HepG2 (cell line): ENCODE results near the gene FDPS. TPM values are rescaled to one million over a fixed set of nuclear protein-coding genes. Genes with fewer than 3 reads are reported as not detected.

Experiments
- FOXO4 ChIP-seq: sonication (generic); formaldehyde crosslinking; conservative IDR thresholded peaks from 2 replicates; pipeline ENCODE4 v1.8.1; 2023; ENCODE audit warnings: missing genetic modification reagents
- HNF4A ChIP-seq: sonication (generic); formaldehyde crosslinking; IDR thresholded peaks from 2 replicates; pipeline ENCODE4 v1.4.0; 2020; ENCODE audit warnings: missing genetic modification reagents
- KMT2B ChIP-seq: IDR thresholded peaks from 2 replicates; pipeline ENCODE4 v1.6.1; 2016; ENCODE audit warnings: missing genetic modification reagents, missing compliant biosample characterization
- PCBP2 ChIP-seq: fragments of 200-400 bp; formaldehyde crosslinking; optimal IDR thresholded peaks from 2 replicates; pipeline ENCODE3; 2018; ENCODE audit warnings: low read length, low read depth; ENCODE audit not compliant: poor library complexity, severe bottlenecking
- RORA ChIP-seq: sonication (generic); formaldehyde crosslinking; IDR thresholded peaks from 2 replicates; pipeline ENCODE4 v1.5.0; 2020; ENCODE audit warnings: mild to moderate bottlenecking, missing genetic modification reagents, moderate library complexity
- SMC3 ChIP-seq: IDR thresholded peaks from 2 replicates; pipeline ENCODE4 v1.6.1; 2011; ENCODE audit warnings: low read length, improper control_type of control experiment
- SP4 ChIP-seq: sonication (generic); formaldehyde crosslinking; IDR thresholded peaks from 2 replicates; pipeline ENCODE4 v1.8.1; 2023; ENCODE audit warnings: mild to moderate bottlenecking, missing genetic modification reagents
- TBL1XR1 ChIP-seq: fragments of 150-350 bp; IDR thresholded peaks from 2 replicates; pipeline ENCODE4 v1.6.1; 2014; ENCODE audit warnings: borderline replicate concordance, low read length; ENCODE audit not compliant: partially characterized antibody
- TBP ChIP-seq: sonication (generic); formaldehyde crosslinking; IDR thresholded peaks from 2 replicates; pipeline ENCODE4 v1.5.0; 2020; ENCODE audit warnings: missing genetic modification reagents
- ZNF10 ChIP-seq: sonication (generic); formaldehyde crosslinking; IDR thresholded peaks from 2 replicates; pipeline ENCODE4 v1.4.0; 2020; ENCODE audit warnings: mild to moderate bottlenecking, low read depth, missing genetic modification reagents, borderline replicate concordance
- ZNF335 ChIP-seq: sonication (generic); formaldehyde crosslinking; IDR thresholded peaks from 2 replicates; pipeline ENCODE4 v1.4.0; 2020; ENCODE audit warnings: missing genetic modification reagents
- ZNF446 ChIP-seq: sonication (generic); formaldehyde crosslinking; IDR thresholded peaks from 2 replicates; pipeline ENCODE4 v1.5.0; 2020; ENCODE audit warnings: mild to moderate bottlenecking, missing genetic modification reagents
- ZNF782 ChIP-seq: sonication (generic); formaldehyde crosslinking; IDR thresholded peaks from 2 replicates; pipeline ENCODE4 v1.4.0; 2020; ENCODE audit warnings: missing genetic modification reagents, mild to moderate bottlenecking, borderline replicate concordance
- polyA plus RNA-seq, 8 experiments: library from polyadenylated mRNA; depleted of rRNA in 3 of 8; stranded (reverse) in 7 of 8; unstranded in 1 of 8; fragments of >200 nt; fragmentation: Illumina TruSeq in 4 of 8; extraction: Trizol in 4 of 8; gene quantifications; 2 replicates each; pipeline versions ENCODE4 v1.2.1 to v1.2.3, GENCODE V29; 2011 to 2016; ENCODE audit warnings: low read depth in 4 of 8, missing spikeins in 1 of 8, mixed read lengths in 1 of 8; ENCODE audit not compliant: insufficient read depth in 1 of 8
- total RNA-seq, 5 experiments: library from RNA; depleted of rRNA; stranded (reverse); fragments of >200 nt; fragmentation: Illumina TruSeq; extraction: Trizol; gene quantifications; 2 replicates each; pipeline ENCODE4 v1.2.3, GENCODE V29; 2016; ENCODE audit warnings: low read depth in 1 of 5
- TF ChIP-seq, protein P1 (sequence below): sonication (generic); formaldehyde crosslinking; IDR thresholded peaks from 2 replicates; pipeline ENCODE4 v1.9.0; 2021; ENCODE audit warnings: mild to moderate bottlenecking, missing genetic modification reagents
- TF ChIP-seq, protein P2 (sequence below): sonication (generic); formaldehyde crosslinking; IDR thresholded peaks from 2 replicates; pipeline ENCODE4 v1.4.0; 2020; ENCODE audit warnings: missing genetic modification reagents, borderline replicate concordance
- TF ChIP-seq, protein P3 (sequence below): sonication (generic); formaldehyde crosslinking; IDR thresholded peaks from 2 replicates; pipeline ENCODE4 v1.5.1; 2020; ENCODE audit warnings: missing genetic modification reagents, mild to moderate bottlenecking, borderline replicate concordance

Gene FDPS
- total and polyA plus RNA-seq, 2 of the 13 experiments (the other 11 are each of a cell fraction or from before 2014, with no cell fraction given): 264 to 519 TPM

GRCh38 chr1:155300553-155301329 lies 7.9 kb upstream of the FDPS start (continued):
- TF ChIP-seq, protein P1, sequence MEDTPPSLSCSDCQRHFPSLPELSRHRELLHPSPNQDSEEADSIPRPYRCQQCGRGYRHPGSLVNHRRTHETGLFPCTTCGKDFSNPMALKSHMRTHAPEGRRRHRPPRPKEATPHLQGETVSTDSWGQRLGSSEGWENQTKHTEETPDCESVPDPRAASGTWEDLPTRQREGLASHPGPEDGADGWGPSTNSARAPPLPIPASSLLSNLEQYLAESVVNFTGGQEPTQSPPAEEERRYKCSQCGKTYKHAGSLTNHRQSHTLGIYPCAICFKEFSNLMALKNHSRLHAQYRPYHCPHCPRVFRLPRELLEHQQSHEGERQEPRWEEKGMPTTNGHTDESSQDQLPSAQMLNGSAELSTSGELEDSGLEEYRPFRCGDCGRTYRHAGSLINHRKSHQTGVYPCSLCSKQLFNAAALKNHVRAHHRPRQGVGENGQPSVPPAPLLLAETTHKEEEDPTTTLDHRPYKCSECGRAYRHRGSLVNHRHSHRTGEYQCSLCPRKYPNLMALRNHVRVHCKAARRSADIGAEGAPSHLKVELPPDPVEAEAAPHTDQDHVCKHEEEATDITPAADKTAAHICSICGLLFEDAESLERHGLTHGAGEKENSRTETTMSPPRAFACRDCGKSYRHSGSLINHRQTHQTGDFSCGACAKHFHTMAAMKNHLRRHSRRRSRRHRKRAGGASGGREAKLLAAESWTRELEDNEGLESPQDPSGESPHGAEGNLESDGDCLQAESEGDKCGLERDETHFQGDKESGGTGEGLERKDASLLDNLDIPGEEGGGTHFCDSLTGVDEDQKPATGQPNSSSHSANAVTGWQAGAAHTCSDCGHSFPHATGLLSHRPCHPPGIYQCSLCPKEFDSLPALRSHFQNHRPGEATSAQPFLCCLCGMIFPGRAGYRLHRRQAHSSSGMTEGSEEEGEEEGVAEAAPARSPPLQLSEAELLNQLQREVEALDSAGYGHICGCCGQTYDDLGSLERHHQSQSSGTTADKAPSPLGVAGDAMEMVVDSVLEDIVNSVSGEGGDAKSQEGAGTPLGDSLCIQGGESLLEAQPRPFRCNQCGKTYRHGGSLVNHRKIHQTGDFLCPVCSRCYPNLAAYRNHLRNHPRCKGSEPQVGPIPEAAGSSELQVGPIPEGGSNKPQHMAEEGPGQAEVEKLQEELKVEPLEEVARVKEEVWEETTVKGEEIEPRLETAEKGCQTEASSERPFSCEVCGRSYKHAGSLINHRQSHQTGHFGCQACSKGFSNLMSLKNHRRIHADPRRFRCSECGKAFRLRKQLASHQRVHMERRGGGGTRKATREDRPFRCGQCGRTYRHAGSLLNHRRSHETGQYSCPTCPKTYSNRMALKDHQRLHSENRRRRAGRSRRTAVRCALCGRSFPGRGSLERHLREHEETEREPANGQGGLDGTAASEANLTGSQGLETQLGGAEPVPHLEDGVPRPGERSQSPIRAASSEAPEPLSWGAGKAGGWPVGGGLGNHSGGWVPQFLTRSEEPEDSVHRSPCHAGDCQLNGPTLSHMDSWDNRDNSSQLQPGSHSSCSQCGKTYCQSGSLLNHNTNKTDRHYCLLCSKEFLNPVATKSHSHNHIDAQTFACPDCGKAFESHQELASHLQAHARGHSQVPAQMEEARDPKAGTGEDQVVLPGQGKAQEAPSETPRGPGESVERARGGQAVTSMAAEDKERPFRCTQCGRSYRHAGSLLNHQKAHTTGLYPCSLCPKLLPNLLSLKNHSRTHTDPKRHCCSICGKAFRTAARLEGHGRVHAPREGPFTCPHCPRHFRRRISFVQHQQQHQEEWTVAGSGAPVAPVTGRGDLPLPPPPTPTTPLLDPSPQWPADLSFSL (CRISPR knock-in tag): no peak
- TF ChIP-seq SP4 (no peak), SMC3 (no peak), ZNF782 (CRISPR knock-in tag) (peak; percentile 80; the same call in 1 of the 2 replicates), HNF4A (peak; percentile 98), TBP (no peak), PCBP2 (no peak), FOXO4 (CRISPR knock-in tag) (0 out of 2 replicates have a peak, but pooled peaks have one; percentile 45), ZNF446 (CRISPR knock-in tag) (no peak), ZNF10 (CRISPR knock-in tag) (no peak), ZNF335 (CRISPR knock-in tag) (no peak), TBL1XR1 (no peak), KMT2B (CRISPR knock-in tag) (no peak), RORA (CRISPR knock-in tag) (no peak)
- TF ChIP-seq, protein P2, sequence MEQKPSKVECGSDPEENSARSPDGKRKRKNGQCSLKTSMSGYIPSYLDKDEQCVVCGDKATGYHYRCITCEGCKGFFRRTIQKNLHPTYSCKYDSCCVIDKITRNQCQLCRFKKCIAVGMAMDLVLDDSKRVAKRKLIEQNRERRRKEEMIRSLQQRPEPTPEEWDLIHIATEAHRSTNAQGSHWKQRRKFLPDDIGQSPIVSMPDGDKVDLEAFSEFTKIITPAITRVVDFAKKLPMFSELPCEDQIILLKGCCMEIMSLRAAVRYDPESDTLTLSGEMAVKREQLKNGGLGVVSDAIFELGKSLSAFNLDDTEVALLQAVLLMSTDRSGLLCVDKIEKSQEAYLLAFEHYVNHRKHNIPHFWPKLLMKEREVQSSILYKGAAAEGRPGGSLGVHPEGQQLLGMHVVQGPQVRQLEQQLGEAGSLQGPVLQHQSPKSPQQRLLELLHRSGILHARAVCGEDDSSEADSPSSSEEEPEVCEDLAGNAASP (CRISPR knock-in tag): peak; percentile 81
- TF ChIP-seq, protein P3, sequence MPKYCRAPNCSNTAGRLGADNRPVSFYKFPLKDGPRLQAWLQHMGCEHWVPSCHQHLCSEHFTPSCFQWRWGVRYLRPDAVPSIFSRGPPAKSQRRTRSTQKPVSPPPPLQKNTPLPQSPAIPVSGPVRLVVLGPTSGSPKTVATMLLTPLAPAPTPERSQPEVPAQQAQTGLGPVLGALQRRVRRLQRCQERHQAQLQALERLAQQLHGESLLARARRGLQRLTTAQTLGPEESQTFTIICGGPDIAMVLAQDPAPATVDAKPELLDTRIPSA (CRISPR knock-in tag): no peak
